Neuronal stem cell (in vitro differentiated cells): ENCODE data around the gene NAB1.

Experiments
- DNase-seq: peaks from one replicate; pipeline ENCODE4 v3.0.0-alpha.2; 2013; ENCODE audit warnings: low spot score
- H2AFZ ChIP-seq: one replicate; pipeline ENCODE4 v1.6.1; 2013; ENCODE audit warnings: mild to moderate bottlenecking, low read length, inconsistent platforms
- H2AK5ac ChIP-seq: 2 replicates; pipeline ENCODE4 v1.6.1; 2013; ENCODE audit warnings: low read depth, mild to moderate bottlenecking, inconsistent platforms, low read length, moderate library complexity, mixed read lengths
- H2BK120ac ChIP-seq: 2 replicates; pipeline ENCODE4 v1.6.1; 2013; ENCODE audit warnings: low read depth, mild to moderate bottlenecking, inconsistent platforms, low read length, moderate library complexity, mixed read lengths
- H2BK12ac ChIP-seq: one replicate; pipeline ENCODE4 v1.6.1; 2013; ENCODE audit warnings: low read length, inconsistent platforms
- H2BK15ac ChIP-seq: 2 replicates; pipeline ENCODE4 v1.6.1; 2013; ENCODE audit warnings: mild to moderate bottlenecking, low read length, inconsistent platforms, mixed read lengths
- H2BK5ac ChIP-seq: one replicate; pipeline ENCODE4 v1.6.1; 2013; ENCODE audit warnings: inconsistent platforms, mild to moderate bottlenecking, low read length, moderate library complexity
- H3K14ac ChIP-seq: one replicate; pipeline ENCODE4 v1.6.1; 2013; ENCODE audit warnings: low read length, inconsistent platforms
- H3K18ac ChIP-seq: 2 replicates; pipeline ENCODE4 v1.6.1; 2013; ENCODE audit warnings: low read length, inconsistent platforms
- H3K23ac ChIP-seq: 2 replicates; pipeline ENCODE4 v1.6.1; 2013; ENCODE audit warnings: low read depth, mild to moderate bottlenecking, mixed read lengths, low read length, inconsistent platforms; ENCODE audit not compliant: poor library complexity
- H3K27ac ChIP-seq: replicated peaks from 3 replicates; pipeline ENCODE4 v1.5.1; 2013; ENCODE audit warnings: low read length, inconsistent platforms
- H3K27me3 ChIP-seq, 3 experiments: 2 replicates each; pipeline ENCODE4 v1.6.1; 2013; ENCODE audit warnings: low read length in 3 of 3, mild to moderate bottlenecking in 2 of 3, inconsistent platforms in 1 of 3, low read depth in 1 of 3, mixed read lengths in 1 of 3, moderate library complexity in 1 of 3; ENCODE audit not compliant: control insufficient read depth in 3 of 3, insufficient read depth in 3 of 3
- H3K36me3 ChIP-seq, 2 donors: replicated peaks in 1 of 2; 2 replicates each; pipeline ENCODE4 v1.6.1; 2013; ENCODE audit warnings: low read length in 2 of 2; ENCODE audit not compliant: control insufficient read depth in 2 of 2, insufficient read depth in 2 of 2
- H3K4ac ChIP-seq: 2 replicates; pipeline ENCODE4 v1.6.1; 2013; ENCODE audit warnings: inconsistent platforms, mild to moderate bottlenecking, low read length, moderate library complexity
- H3K4me1 ChIP-seq, 2 donors: 1 replicate in 1 of 2; 2 replicates in 1 of 2; pipeline ENCODE4 v1.6.1; 2013; ENCODE audit warnings: low read length in 2 of 2, low read depth in 1 of 2; ENCODE audit not compliant: control insufficient read depth in 2 of 2, insufficient read depth in 1 of 2
- H3K4me2 ChIP-seq: one replicate; pipeline ENCODE4 v1.6.1; 2013; ENCODE audit warnings: mild to moderate bottlenecking, low read length, inconsistent platforms; ENCODE audit not compliant: insufficient read depth, poor library complexity, severe bottlenecking
- H3K4me3 ChIP-seq, 2 donors: 2 replicates each; pipeline ENCODE4 v1.5.1; 2013; ENCODE audit warnings: low read length in 2 of 2, mild to moderate bottlenecking in 2 of 2, inconsistent platforms in 1 of 2, moderate library complexity in 1 of 2
- H3K79me1 ChIP-seq: one replicate; pipeline ENCODE4 v1.6.1; 2013; ENCODE audit warnings: low read depth, mild to moderate bottlenecking, inconsistent platforms, low read length, moderate library complexity
- H3K9ac ChIP-seq: one replicate; pipeline ENCODE4 v1.6.1; 2013; ENCODE audit warnings: mild to moderate bottlenecking, low read depth, low read length, inconsistent platforms; ENCODE audit not compliant: poor library complexity
- H3K9me3 ChIP-seq, 2 donors: replicated peaks in 1 of 2; 2 replicates each; pipeline versions ENCODE3 to v1.6.1; 2013; ENCODE audit warnings: low read length in 2 of 2, mild to moderate bottlenecking in 2 of 2, inconsistent platforms in 1 of 2, low read depth in 1 of 2, mixed read lengths in 1 of 2, moderate library complexity in 1 of 2; ENCODE audit not compliant: control insufficient read depth in 2 of 2, insufficient read depth in 1 of 2
- H4K8ac ChIP-seq: one replicate; pipeline ENCODE4 v1.6.1; 2013; ENCODE audit warnings: low read depth, mild to moderate bottlenecking, inconsistent platforms, low read length, moderate library complexity
- H4K91ac ChIP-seq: one replicate; pipeline ENCODE4 v1.6.1; 2013; ENCODE audit warnings: low read length, low read depth, mild to moderate bottlenecking, inconsistent platforms; ENCODE audit not compliant: poor library complexity
- WGBS, 2 donors: extraction: QIAGEN DNeasy Blood & Tissue Kit; methylation state at CpG; one replicate each; pipeline ENCODE4 v1.1.7; 2013; ENCODE audit warnings: missing lambda C conversion rate in 2 of 2, mixed read lengths in 1 of 2; ENCODE audit not compliant: insufficient read length in 2 of 2, insufficient replicate concordance in 1 of 2; ENCODE audit errors: extremely low coverage in 2 of 2; 5-methylcytosine and 5-hydroxymethylcytosine counted together

NAB1 gene

GRCh38 chr2:190679391-190679790, 30.5 kb downstream of the NAB1 start:
- Histone ChIP-seq H2AFZ (no peak overlapping the region), H3K4me1 (peaks cover 6 to 9% of the 10 kb centered on the region in 2 donors), H3K4me2 (no peak overlapping the region), H3K23ac (no peak overlapping the region), H4K8ac (no peak overlapping the region), H2BK15ac (no peak overlapping the region), H3K36me3 (peaks cover 0 to 57% of the 10 kb centered on the region in 2 donors), H3K14ac (no peak overlapping the region), H2BK12ac (no peak overlapping the region), H3K4ac (no peak overlapping the region), H2BK5ac (no peak overlapping the region), H3K27me3 (no peaks in the 10 kb centered on the region), H3K27ac (no peak overlapping the region), H3K18ac (no peak overlapping the region), H3K9me3 (no peaks in the 10 kb centered on the region), H3K4me3 (no peak overlapping the region), H2AK5ac (no peak overlapping the region), H3K79me1 (no peaks in the 10 kb centered on the region), H2BK120ac (no peak overlapping the region), H4K91ac (no peak overlapping the region), H3K9ac (no peak overlapping the region)
- no peak for DNase-seq
- no CpG with 5 or more reads among the region's 1 CpG for WGBS, 2 donors

GRCh38 chr2:190679813-190680591, 31.1 kb downstream of the NAB1 start:
- Histone ChIP-seq H3K9me3 (no peaks in the 10 kb centered on the region), H2BK120ac (no peak overlapping the region), H2BK5ac (no peak overlapping the region), H3K9ac (no peak overlapping the region), H2BK12ac (no peak overlapping the region), H3K4ac (no peak overlapping the region), H2AFZ (no peak overlapping the region), H2AK5ac (no peak overlapping the region), H3K4me2 (no peak overlapping the region), H3K23ac (no peak overlapping the region), H3K27ac (no peak overlapping the region), H3K36me3 (peaks cover 0 to 57% of the 10 kb centered on the region in 2 donors), H3K4me1 (peaks cover 6 to 9% of the 10 kb centered on the region in 2 donors), H3K27me3 (no peaks in the 10 kb centered on the region), H3K4me3 (no peak overlapping the region), H4K91ac (no peak overlapping the region), H3K79me1 (no peaks in the 10 kb centered on the region), H4K8ac (no peak overlapping the region), H3K14ac (no peak overlapping the region), H3K18ac (no peak overlapping the region), H2BK15ac (no peak overlapping the region)
- WGBS, 2 donors, result no CpG with 5 or more reads among the region's 12 CpGs
- no peak for DNase-seq

GRCh38 chr2:190682168-190682567, 33.3 kb downstream of the NAB1 start:
- Histone ChIP-seq H4K91ac (no peak overlapping the region), H2BK120ac (no peak overlapping the region), H2BK15ac (no peak overlapping the region), H3K79me1 (no peaks in the 10 kb centered on the region), H3K23ac (no peak overlapping the region), H3K18ac (no peak overlapping the region), H3K9me3 (no peaks in the 10 kb centered on the region), H2AFZ (no peak overlapping the region), H2BK5ac (no peak overlapping the region), H4K8ac (no peak overlapping the region), H3K14ac (no peak overlapping the region), H3K4me2 (no peak overlapping the region), H3K27me3 (no peaks in the 10 kb centered on the region), H3K27ac (no peak overlapping the region), H3K9ac (no peak overlapping the region), H3K36me3 (peaks cover 3 to 59% of the 10 kb centered on the region in 2 donors), H3K4me3 (no peak overlapping the region), H2AK5ac (no peak overlapping the region), H2BK12ac (no peak overlapping the region), H3K4me1 (peaks cover 6 to 7% of the 10 kb centered on the region in 2 donors), H3K4ac (no peak overlapping the region)
- no peak for DNase-seq
- WGBS, 2 donors, result no CpG with 5 or more reads among the region's 5 CpGs

GRCh38 chr2:190683802-190684201, 34.9 kb downstream of the NAB1 start:
- Histone ChIP-seq H3K4ac (no peak overlapping the region), H4K8ac (no peak overlapping the region), H4K91ac (no peak overlapping the region), H3K27ac (no peak overlapping the region), H3K36me3 (peaks cover 6 to 69% of the 10 kb centered on the region in 2 donors), H3K4me3 (no peak overlapping the region), H3K9me3 (no peaks in the 10 kb centered on the region), H3K4me2 (no peak overlapping the region), H2AFZ (no peak overlapping the region), H3K9ac (no peak overlapping the region), H3K27me3 (no peaks in the 10 kb centered on the region), H3K14ac (no peak overlapping the region), H2BK15ac (no peak overlapping the region), H2BK12ac (no peak overlapping the region), H2BK120ac (no peak overlapping the region), H3K79me1 (no peaks in the 10 kb centered on the region), H3K4me1 (peaks cover 3 to 6% of the 10 kb centered on the region in 2 donors), H2BK5ac (no peak overlapping the region), H3K23ac (no peak overlapping the region), H2AK5ac (no peak overlapping the region), H3K18ac (no peak overlapping the region)
- WGBS, 2 donors, result no CpG with 5 or more reads among the region's 3 CpGs
- no peak for DNase-seq
